Liver (tissue), 9 donors: Measurements from ENCODE around the gene PUS1. TPM values are rescaled to one million over a fixed set of nuclear protein-coding genes. Genes with fewer than 3 reads are reported as not detected.
"Not testable (repeated sequence)": the region's sequence is repeated elsewhere in the genome, so short reads cannot be mapped to it uniquely, and the experiment has no call there.

ENCODE experiments used
- DNase-seq: peaks from one replicate; pipeline ENCODE4 v3.0.0-alpha.2; 2017; ENCODE audit warnings: low spot score
- H3K27ac ChIP-seq, 2 donors: one replicate each; pipeline ENCODE4 v1.7.0; 2013; ENCODE audit warnings: inconsistent platforms in 2 of 2, low read length in 2 of 2, control low read depth in 1 of 2, low read depth in 1 of 2, mild to moderate bottlenecking in 1 of 2
- H3K27me3 ChIP-seq, 4 donors: one replicate each; pipeline versions ENCODE4 v1.6.1 to v1.7.0; 2013; ENCODE audit warnings: low read length in 3 of 4, inconsistent platforms in 1 of 4, mild to moderate bottlenecking in 1 of 4, moderate library complexity in 1 of 4; ENCODE audit not compliant: control insufficient read depth in 4 of 4, insufficient read depth in 4 of 4
- H3K36me3 ChIP-seq, 4 donors: one replicate each; pipeline versions ENCODE4 v1.6.1 to v1.7.0; 2013; ENCODE audit warnings: low read length in 3 of 4, mild to moderate bottlenecking in 3 of 4, low read depth in 1 of 4, moderate library complexity in 1 of 4; ENCODE audit not compliant: control insufficient read depth in 4 of 4, insufficient read depth in 3 of 4
- H3K4me1 ChIP-seq, 4 donors: one replicate each; pipeline versions ENCODE4 v1.6.1 to v1.7.0; 2013; ENCODE audit warnings: low read length in 3 of 4, mild to moderate bottlenecking in 3 of 4, moderate library complexity in 1 of 4; ENCODE audit not compliant: control insufficient read depth in 4 of 4, insufficient read depth in 4 of 4
- H3K4me3 ChIP-seq, 3 donors: one replicate each; pipeline versions ENCODE4 v1.6.1 to v1.7.0; 2013; ENCODE audit warnings: low read length in 3 of 3, control low read depth in 1 of 3, low read depth in 1 of 3, mild to moderate bottlenecking in 1 of 3
- H3K9ac ChIP-seq, 2 donors: one replicate each; pipeline ENCODE4 v1.7.0; 2013; ENCODE audit warnings: low read length in 2 of 2, mild to moderate bottlenecking in 2 of 2, moderate library complexity in 2 of 2, control low read depth in 1 of 2, low read depth in 1 of 2
- H3K9me3 ChIP-seq, 4 donors: one replicate each; pipeline versions ENCODE4 v1.6.1 to v1.7.0; 2013; ENCODE audit warnings: low read length in 3 of 4; ENCODE audit not compliant: control insufficient read depth in 4 of 4
- EGR1 ChIP-seq, 2 donors: IDR thresholded peaks; 2 replicates each; pipeline ENCODE4 v1.6.1; 2016 to 2018; ENCODE audit warnings: antibody characterized with exemption in 2 of 2, low read depth in 2 of 2
- FOXA1 ChIP-seq: IDR thresholded peaks from 2 replicates; pipeline ENCODE4 v1.6.1; 2016; ENCODE audit warnings: antibody characterized with exemption
- FOXA2 ChIP-seq: IDR thresholded peaks from 2 replicates; pipeline ENCODE4 v1.6.1; 2016; ENCODE audit warnings: antibody characterized with exemption
- HNF4A ChIP-seq, 2 donors: conservative IDR thresholded peaks; 2 replicates each; pipeline ENCODE4 v1.6.1; 2016; ENCODE audit warnings: antibody characterized with exemption in 2 of 2, mild to moderate bottlenecking in 2 of 2
- RXRA ChIP-seq, 2 donors: IDR thresholded peaks; 2 replicates each; pipeline ENCODE4 v1.6.1; 2017 to 2018; ENCODE audit warnings: antibody characterized with exemption in 2 of 2, mild to moderate bottlenecking in 1 of 2
- TAF1 ChIP-seq: conservative IDR thresholded peaks from 2 replicates; pipeline ENCODE4 v1.6.1; 2016; ENCODE audit warnings: antibody characterized with exemption, mild to moderate bottlenecking
- YY1 ChIP-seq: IDR thresholded peaks from 2 replicates; pipeline ENCODE4 v1.6.1; 2016; ENCODE audit warnings: antibody characterized with exemption, mild to moderate bottlenecking
- WGBS: extraction: QIAGEN DNeasy Blood & Tissue Kit; methylation state at CpG from one replicate; pipeline ENCODE4 v1.1.7; 2013; 5-methylcytosine and 5-hydroxymethylcytosine counted together
- polyA plus RNA-seq, 2 donors: library from polyadenylated mRNA; stranded (reverse) in 1 of 2; unstranded in 1 of 2; fragments of 200-250 nt in 1 of 2; fragments of >200 nt in 1 of 2; fragmentation: Nextera tagmentation in 1 of 2; extraction: Ambion mirVana in 1 of 2; gene quantifications; one replicate each; pipeline versions ENCODE4 v1.2.1 to v1.2.3, GENCODE V29; 2013 to 2015
- total RNA-seq, 2 donors: library from RNA; depleted of rRNA; stranded (reverse); fragments of >200 nt; gene quantifications; one replicate each; pipeline ENCODE4 v1.2.3, GENCODE V29; 2014
- TF ChIP-seq, protein P1 (sequence below): IDR thresholded peaks from 2 replicates; pipeline ENCODE4 v1.6.1; 2016; ENCODE audit warnings: antibody characterized with exemption, mild to moderate bottlenecking
- TF ChIP-seq, protein P2 (sequence below): IDR thresholded peaks from 2 replicates; pipeline ENCODE4 v1.6.1; 2016; ENCODE audit warnings: antibody characterized with exemption
- TF ChIP-seq, protein P3 (sequence below): IDR thresholded peaks from 2 replicates; pipeline ENCODE4 v1.6.1; 2016; ENCODE audit warnings: antibody characterized with exemption
- TF ChIP-seq, protein P4 (sequence below): fragments of 150-350 bp; IDR thresholded peaks from 2 replicates; pipeline ENCODE4 v1.5.1; 2017; ENCODE audit warnings: improper control_type of control experiment, low read depth, low read length; ENCODE audit not compliant: missing input control
- TF ChIP-seq, protein P5 (sequence below): IDR thresholded peaks from 2 replicates; pipeline ENCODE4 v1.6.1; 2016; ENCODE audit warnings: antibody characterized with exemption
- donor health status: healthy.
- donor health status: healthy.
- donor health status: healthy.
- donor health status: healthy.
- donor health status: healthy.

Gene PUS1
- total and polyA plus RNA-seq, 4 donors = 6.1 to 24.4 (median 10.7) TPM

DNA sequence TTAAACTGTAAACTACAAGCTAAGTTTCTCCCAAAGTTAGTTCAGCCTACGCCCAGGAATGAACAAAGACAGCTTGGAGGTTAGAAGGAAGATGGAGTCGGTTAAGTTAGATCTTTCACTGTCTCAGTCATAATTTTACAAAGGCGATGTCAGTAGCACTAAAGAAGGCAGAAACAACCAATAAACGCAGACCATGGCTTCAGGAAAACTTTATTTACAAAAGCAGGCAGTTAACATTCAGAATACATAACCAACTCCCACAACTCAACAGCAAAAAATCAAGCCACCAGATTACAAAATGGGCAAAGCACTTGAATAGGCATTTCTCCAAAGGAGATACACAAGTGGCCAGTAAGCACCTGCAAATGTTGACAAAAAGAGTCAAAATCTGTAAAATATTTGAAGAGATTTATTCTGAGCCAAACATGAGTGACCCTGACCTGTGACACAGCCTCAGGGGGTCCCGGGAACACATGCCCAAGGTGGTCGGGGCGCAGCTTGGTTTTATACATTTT is 43.5 kb upstream of the PUS1 start:
- Histone ChIP-seq H3K27ac (no peak overlapping the region), H3K9ac (no peak overlapping the region), H3K27me3 (no peaks in the 10 kb centered on the region), H3K9me3 (peaks cover 0 to 4% (median under 1%) of the 10 kb centered on the region in 4 donors), H3K4me3 (no peak overlapping the region), H3K4me1 (no peaks in the 10 kb centered on the region), H3K36me3 (no peaks in the 10 kb centered on the region)
- TF ChIP-seq, protein P1, sequence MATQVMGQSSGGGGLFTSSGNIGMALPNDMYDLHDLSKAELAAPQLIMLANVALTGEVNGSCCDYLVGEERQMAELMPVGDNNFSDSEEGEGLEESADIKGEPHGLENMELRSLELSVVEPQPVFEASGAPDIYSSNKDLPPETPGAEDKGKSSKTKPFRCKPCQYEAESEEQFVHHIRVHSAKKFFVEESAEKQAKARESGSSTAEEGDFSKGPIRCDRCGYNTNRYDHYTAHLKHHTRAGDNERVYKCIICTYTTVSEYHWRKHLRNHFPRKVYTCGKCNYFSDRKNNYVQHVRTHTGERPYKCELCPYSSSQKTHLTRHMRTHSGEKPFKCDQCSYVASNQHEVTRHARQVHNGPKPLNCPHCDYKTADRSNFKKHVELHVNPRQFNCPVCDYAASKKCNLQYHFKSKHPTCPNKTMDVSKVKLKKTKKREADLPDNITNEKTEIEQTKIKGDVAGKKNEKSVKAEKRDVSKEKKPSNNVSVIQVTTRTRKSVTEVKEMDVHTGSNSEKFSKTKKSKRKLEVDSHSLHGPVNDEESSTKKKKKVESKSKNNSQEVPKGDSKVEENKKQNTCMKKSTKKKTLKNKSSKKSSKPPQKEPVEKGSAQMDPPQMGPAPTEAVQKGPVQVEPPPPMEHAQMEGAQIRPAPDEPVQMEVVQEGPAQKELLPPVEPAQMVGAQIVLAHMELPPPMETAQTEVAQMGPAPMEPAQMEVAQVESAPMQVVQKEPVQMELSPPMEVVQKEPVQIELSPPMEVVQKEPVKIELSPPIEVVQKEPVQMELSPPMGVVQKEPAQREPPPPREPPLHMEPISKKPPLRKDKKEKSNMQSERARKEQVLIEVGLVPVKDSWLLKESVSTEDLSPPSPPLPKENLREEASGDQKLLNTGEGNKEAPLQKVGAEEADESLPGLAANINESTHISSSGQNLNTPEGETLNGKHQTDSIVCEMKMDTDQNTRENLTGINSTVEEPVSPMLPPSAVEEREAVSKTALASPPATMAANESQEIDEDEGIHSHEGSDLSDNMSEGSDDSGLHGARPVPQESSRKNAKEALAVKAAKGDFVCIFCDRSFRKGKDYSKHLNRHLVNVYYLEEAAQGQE = no peak
- no peak for TF ChIP-seq YY1
- no peak for TF ChIP-seq HNF4A (conservative IDR thresholded peaks at IDR 0.05)
- TF ChIP-seq, protein P2, sequence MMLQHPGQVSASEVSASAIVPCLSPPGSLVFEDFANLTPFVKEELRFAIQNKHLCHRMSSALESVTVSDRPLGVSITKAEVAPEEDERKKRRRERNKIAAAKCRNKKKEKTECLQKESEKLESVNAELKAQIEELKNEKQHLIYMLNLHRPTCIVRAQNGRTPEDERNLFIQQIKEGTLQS = no peak
- TF ChIP-seq, protein P3, sequence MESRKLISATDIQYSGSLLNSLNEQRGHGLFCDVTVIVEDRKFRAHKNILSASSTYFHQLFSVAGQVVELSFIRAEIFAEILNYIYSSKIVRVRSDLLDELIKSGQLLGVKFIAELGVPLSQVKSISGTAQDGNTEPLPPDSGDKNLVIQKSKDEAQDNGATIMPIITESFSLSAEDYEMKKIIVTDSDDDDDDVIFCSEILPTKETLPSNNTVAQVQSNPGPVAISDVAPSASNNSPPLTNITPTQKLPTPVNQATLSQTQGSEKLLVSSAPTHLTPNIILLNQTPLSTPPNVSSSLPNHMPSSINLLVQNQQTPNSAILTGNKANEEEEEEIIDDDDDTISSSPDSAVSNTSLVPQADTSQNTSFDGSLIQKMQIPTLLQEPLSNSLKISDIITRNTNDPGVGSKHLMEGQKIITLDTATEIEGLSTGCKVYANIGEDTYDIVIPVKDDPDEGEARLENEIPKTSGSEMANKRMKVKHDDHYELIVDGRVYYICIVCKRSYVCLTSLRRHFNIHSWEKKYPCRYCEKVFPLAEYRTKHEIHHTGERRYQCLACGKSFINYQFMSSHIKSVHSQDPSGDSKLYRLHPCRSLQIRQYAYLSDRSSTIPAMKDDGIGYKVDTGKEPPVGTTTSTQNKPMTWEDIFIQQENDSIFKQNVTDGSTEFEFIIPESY = no peak
- TF ChIP-seq RXRA (IDR thresholded peaks at IDR 0.05) = no peak
- no peak for TF ChIP-seq EGR1 (IDR thresholded peaks at IDR 0.05; ENCODE audit: low read depth in 2 of 2)
- TF ChIP-seq TAF1 = no peak
- TF ChIP-seq, protein P4, sequence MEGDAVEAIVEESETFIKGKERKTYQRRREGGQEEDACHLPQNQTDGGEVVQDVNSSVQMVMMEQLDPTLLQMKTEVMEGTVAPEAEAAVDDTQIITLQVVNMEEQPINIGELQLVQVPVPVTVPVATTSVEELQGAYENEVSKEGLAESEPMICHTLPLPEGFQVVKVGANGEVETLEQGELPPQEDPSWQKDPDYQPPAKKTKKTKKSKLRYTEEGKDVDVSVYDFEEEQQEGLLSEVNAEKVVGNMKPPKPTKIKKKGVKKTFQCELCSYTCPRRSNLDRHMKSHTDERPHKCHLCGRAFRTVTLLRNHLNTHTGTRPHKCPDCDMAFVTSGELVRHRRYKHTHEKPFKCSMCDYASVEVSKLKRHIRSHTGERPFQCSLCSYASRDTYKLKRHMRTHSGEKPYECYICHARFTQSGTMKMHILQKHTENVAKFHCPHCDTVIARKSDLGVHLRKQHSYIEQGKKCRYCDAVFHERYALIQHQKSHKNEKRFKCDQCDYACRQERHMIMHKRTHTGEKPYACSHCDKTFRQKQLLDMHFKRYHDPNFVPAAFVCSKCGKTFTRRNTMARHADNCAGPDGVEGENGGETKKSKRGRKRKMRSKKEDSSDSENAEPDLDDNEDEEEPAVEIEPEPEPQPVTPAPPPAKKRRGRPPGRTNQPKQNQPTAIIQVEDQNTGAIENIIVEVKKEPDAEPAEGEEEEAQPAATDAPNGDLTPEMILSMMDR = no peak
- no peak for TF ChIP-seq FOXA2
- no peak for TF ChIP-seq FOXA1
- TF ChIP-seq, protein P5, sequence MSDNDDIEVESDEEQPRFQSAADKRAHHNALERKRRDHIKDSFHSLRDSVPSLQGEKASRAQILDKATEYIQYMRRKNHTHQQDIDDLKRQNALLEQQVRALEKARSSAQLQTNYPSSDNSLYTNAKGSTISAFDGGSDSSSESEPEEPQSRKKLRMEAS = no peak
- 92% methylated on average over 7 of the region's 7 CpGs for WGBS
- DNase-seq = no peak

DNA sequence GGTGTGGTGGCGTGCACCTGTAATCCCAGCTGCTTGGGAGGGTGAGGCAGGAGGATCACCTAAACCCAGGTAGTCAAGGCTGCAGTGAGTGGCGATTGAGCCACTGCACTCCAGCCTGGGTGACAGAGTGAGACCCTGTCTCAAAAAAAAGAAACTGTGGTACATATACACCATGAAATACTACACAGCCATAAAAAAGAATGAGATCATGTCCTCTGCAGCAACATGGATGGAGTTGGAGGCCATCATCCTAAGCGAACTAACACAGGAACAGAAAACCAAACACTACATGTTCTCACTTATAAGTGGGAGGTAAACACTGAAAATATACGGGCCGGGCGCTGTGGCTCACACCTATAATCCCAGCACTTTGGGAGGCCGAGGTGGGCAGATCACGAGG is 37.4 kb upstream of the PUS1 start:
- DNase-seq = not testable (repeated sequence)
- 84% methylated on average over 8 of the region's 8 CpGs for WGBS

More for the DNA sequence above, 37.4 kb upstream of the PUS1 start:
- not testable (repeated sequence) for H3K9ac ChIP-seq, H3K36me3 ChIP-seq, H3K27me3 ChIP-seq, H3K9me3 ChIP-seq, H3K27ac ChIP-seq, H3K4me3 ChIP-seq
- H3K4me1 ChIP-seq = peaks cover 0 to 12% (median 4%) of the 10 kb centered on the region in 4 donors
